ENCODE results near the gene TFF2.

DNA sequence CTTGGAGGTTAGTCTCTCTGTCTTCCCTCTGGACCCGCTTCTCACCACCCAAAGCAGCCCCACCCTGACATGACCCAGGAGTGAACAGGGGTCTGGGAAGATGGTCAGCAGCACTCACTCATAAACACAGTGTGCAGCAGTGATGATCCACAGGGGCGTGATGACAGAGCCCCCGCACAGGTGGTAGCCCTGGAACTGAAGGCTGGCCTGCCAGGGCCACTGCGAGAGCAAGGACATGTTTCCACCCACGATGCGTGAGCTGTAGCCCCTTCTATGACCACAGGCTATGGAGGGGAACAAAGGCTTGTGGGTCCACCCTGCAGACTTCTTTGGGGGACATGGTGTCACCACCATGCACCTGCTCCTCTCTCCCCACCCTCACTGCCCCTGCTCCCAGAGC is 32.1 kb upstream of the TFF2 start:
- TF ChIP-seq, protein P1, sequence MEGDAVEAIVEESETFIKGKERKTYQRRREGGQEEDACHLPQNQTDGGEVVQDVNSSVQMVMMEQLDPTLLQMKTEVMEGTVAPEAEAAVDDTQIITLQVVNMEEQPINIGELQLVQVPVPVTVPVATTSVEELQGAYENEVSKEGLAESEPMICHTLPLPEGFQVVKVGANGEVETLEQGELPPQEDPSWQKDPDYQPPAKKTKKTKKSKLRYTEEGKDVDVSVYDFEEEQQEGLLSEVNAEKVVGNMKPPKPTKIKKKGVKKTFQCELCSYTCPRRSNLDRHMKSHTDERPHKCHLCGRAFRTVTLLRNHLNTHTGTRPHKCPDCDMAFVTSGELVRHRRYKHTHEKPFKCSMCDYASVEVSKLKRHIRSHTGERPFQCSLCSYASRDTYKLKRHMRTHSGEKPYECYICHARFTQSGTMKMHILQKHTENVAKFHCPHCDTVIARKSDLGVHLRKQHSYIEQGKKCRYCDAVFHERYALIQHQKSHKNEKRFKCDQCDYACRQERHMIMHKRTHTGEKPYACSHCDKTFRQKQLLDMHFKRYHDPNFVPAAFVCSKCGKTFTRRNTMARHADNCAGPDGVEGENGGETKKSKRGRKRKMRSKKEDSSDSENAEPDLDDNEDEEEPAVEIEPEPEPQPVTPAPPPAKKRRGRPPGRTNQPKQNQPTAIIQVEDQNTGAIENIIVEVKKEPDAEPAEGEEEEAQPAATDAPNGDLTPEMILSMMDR (tag by site-specific recombination; IDR thresholded peaks at IDR 0.05) = no peak
- no peak for TF ChIP-seq ZNF830 (tag by site-specific recombination; IDR thresholded peaks at IDR 0.05; ENCODE audit: low read depth)
- no peak for TF ChIP-seq ZEB2 (tag by site-specific recombination; IDR thresholded peaks at IDR 0.05)
- TF ChIP-seq, protein P2, sequence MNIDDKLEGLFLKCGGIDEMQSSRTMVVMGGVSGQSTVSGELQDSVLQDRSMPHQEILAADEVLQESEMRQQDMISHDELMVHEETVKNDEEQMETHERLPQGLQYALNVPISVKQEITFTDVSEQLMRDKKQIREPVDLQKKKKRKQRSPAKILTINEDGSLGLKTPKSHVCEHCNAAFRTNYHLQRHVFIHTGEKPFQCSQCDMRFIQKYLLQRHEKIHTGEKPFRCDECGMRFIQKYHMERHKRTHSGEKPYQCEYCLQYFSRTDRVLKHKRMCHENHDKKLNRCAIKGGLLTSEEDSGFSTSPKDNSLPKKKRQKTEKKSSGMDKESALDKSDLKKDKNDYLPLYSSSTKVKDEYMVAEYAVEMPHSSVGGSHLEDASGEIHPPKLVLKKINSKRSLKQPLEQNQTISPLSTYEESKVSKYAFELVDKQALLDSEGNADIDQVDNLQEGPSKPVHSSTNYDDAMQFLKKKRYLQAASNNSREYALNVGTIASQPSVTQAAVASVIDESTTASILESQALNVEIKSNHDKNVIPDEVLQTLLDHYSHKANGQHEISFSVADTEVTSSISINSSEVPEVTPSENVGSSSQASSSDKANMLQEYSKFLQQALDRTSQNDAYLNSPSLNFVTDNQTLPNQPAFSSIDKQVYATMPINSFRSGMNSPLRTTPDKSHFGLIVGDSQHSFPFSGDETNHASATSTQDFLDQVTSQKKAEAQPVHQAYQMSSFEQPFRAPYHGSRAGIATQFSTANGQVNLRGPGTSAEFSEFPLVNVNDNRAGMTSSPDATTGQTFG (tag by site-specific recombination; IDR thresholded peaks at IDR 0.05; ENCODE audit: borderline replicate concordance) = no peak
- TF ChIP-seq REPIN1 (tag by site-specific recombination; IDR thresholded peaks at IDR 0.05; ENCODE audit: low read depth) = no peak

Data from HEK293 (cell line).